Stromal cell of bone marrow (primary cell): ENCODE measurements around the gene ZNF124.
"Not testable (repeated sequence)": the region's sequence is repeated elsewhere in the genome, so short reads cannot be mapped to it uniquely, and the experiment has no call there.

Experiments used
- DNase-seq: peaks from one replicate; pipeline ENCODE4 v3.0.0-alpha.2; 2012; ENCODE audit warnings: low read depth

The ZNF124 gene

GRCh38 chr1:247171443-247171842 is 377 bp downstream of the ZNF124 start:
- not testable (repeated sequence) for DNase-seq

- no peak for DNase-seq
These were observed 6.1 kb downstream of the ZNF124 start for GRCh38 chr1:247165674-247166073.

- DNase-seq = no peak
These were observed 7.1 kb downstream of the ZNF124 start for GRCh38 chr1:247164694-247165093.

- no peak for DNase-seq
These were observed 15.0 kb downstream of the ZNF124 start for GRCh38 chr1:247156787-247157232.

GRCh38 chr1:247147781-247148180 is 24.0 kb downstream of the ZNF124 start:
- DNase-seq = no peak

- DNase-seq = not testable (repeated sequence)
These were observed 24.7 kb downstream of the ZNF124 start for GRCh38 chr1:247147120-247147519.

GRCh38 chr1:247146671-247147070 is 25.1 kb downstream of the ZNF124 start:
- no peak for DNase-seq

- DNase-seq = no peak
These were observed 26.5 kb downstream of the ZNF124 start for GRCh38 chr1:247145279-247145678.

- not testable (repeated sequence) for DNase-seq
These were observed 32.3 kb downstream of the ZNF124 start for GRCh38 chr1:247139557-247139956.

GRCh38 chr1:247131236-247131635 is 40.6 kb downstream of the ZNF124 start:
- DNase-seq = no peak

GRCh38 chr1:247127519-247128282 is 44.1 kb downstream of the ZNF124 start:
- not testable (repeated sequence) for DNase-seq

- not testable (repeated sequence) for DNase-seq
These were observed 45.2 kb downstream of the ZNF124 start for GRCh38 chr1:247126601-247127000.

GRCh38 chr1:247126166-247126565 is 45.7 kb downstream of the ZNF124 start:
- not testable (repeated sequence) for DNase-seq

GRCh38 chr1:247121382-247121781 is 50.4 kb downstream of the ZNF124 start:
- DNase-seq = no peak

- not testable (repeated sequence) for DNase-seq
These were observed 51.5 kb downstream of the ZNF124 start for GRCh38 chr1:247120408-247120668.

- no peak for DNase-seq
These were observed 52.0 kb downstream of the ZNF124 start for GRCh38 chr1:247119600-247120407.

- no peak for DNase-seq
These were observed 52.8 kb downstream of the ZNF124 start for GRCh38 chr1:247118946-247119446.

GRCh38 chr1:247115545-247115944 is 56.3 kb downstream of the ZNF124 start:
- no peak for DNase-seq

- DNase-seq = no peak
These were observed 56.7 kb downstream of the ZNF124 start for GRCh38 chr1:247115141-247115510.

- DNase-seq = no peak
These were observed 57.3 kb downstream of the ZNF124 start for GRCh38 chr1:247114351-247115140.

GRCh38 chr1:247113733-247114271 is 58.0 kb downstream of the ZNF124 start:
- no peak for DNase-seq

GRCh38 chr1:247113094-247113497 is 58.7 kb downstream of the ZNF124 start:
- DNase-seq = no peak
